ENCODE data around the gene THSD4. TPM values are rescaled to one million over a fixed set of nuclear protein-coding genes. Genes with fewer than 3 reads are reported as not detected.

The THSD4 gene
- total RNA-seq, 4 donors from 2014 or later = 10.7 to 59.5 (median 49.0) TPM

DNA sequence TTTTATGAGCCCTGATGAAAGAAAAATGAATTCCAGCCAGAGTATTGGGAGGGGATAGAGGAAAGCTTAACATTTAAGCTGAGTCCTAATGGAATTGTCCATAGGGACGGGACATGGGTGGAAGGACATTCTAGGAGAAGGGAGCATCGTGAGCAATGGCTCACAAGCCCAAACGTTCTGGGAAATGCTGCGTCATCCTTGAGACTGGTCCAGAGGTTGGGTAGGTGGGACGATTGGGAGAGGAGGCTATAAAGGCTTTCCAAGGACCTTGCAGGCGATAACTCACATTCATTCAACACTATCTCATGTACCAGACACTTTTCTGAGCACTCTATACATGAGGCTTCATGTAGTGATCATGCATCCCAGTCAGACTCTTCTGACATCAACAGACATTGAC is 237.5 kb downstream of the THSD4 start:
- DNase-seq = no peak
- Histone ChIP-seq H3K27me3 (no peaks in the 10 kb centered on the region), H3K36me3 (no peaks in the 10 kb centered on the region), H3K4me3 (no peak overlapping the region), H3K4me1 (no peaks in the 10 kb centered on the region), H3K9me3 (no peaks in the 10 kb centered on the region), H3K27ac (no peak overlapping the region)
- TF ChIP-seq, protein P1, sequence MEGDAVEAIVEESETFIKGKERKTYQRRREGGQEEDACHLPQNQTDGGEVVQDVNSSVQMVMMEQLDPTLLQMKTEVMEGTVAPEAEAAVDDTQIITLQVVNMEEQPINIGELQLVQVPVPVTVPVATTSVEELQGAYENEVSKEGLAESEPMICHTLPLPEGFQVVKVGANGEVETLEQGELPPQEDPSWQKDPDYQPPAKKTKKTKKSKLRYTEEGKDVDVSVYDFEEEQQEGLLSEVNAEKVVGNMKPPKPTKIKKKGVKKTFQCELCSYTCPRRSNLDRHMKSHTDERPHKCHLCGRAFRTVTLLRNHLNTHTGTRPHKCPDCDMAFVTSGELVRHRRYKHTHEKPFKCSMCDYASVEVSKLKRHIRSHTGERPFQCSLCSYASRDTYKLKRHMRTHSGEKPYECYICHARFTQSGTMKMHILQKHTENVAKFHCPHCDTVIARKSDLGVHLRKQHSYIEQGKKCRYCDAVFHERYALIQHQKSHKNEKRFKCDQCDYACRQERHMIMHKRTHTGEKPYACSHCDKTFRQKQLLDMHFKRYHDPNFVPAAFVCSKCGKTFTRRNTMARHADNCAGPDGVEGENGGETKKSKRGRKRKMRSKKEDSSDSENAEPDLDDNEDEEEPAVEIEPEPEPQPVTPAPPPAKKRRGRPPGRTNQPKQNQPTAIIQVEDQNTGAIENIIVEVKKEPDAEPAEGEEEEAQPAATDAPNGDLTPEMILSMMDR (IDR thresholded peaks at IDR 0.05) = no peak

DNA sequence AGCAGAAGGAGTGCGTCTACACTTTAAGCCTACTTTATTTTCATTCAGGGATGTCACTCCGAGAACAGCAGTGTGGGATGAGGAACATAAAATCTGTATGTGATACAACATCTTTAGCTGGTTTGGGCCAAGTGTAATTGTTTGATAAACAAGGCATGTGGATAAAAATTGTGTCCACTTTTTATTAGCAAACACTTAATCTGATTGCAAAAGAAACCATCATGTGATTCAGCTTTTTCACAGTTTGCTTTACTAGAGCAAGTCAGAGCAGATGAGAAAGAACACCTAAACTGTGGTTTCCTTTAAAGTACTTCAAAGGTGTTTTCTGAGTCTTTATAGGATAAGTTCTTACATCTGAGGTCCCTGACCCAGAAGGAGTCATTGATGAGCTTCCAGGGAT is 237.9 kb downstream of the THSD4 start:
- Histone ChIP-seq H3K27ac (no peak overlapping the region), H3K9me3 (no peaks in the 10 kb centered on the region), H3K36me3 (no peaks in the 10 kb centered on the region), H3K4me3 (no peak overlapping the region), H3K4me1 (no peaks in the 10 kb centered on the region), H3K27me3 (no peaks in the 10 kb centered on the region)
- TF ChIP-seq, protein P1 (IDR thresholded peaks at IDR 0.05) = no peak
- TF ChIP-seq POLR2A (IDR thresholded peaks at IDR 0.05) = no peak
- DNase-seq = no peak

DNA sequence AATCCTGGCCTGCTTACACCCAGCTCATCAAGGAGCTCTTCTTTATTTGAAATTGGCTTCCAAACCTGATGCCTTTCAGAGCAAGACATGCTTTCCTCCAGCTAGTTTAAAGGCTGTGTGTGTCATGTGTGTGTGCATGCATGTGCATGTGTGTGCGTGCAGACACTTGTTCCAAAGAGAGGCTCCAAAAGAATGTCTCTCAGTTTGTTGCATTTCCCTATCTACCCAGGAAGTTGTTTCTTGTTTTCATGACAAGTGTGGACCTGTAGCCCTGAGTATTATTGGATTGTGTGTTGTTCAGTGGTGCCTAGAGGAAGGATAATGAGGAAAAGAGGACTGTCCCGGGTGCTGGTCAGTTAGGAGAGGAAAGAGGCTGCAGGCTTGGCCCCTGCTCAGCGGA is 240.0 kb downstream of the THSD4 start:
- Histone ChIP-seq H3K36me3 (no peaks in the 10 kb centered on the region), H3K27me3 (no peaks in the 10 kb centered on the region), H3K27ac (no peak overlapping the region), H3K4me3 (no peak overlapping the region), H3K4me1 (no peaks in the 10 kb centered on the region), H3K9me3 (no peaks in the 10 kb centered on the region)
- TF ChIP-seq, protein P1 (IDR thresholded peaks at IDR 0.05) = no peak
- TF ChIP-seq POLR2A (IDR thresholded peaks at IDR 0.05) = no peak
- no peak for DNase-seq

DNA sequence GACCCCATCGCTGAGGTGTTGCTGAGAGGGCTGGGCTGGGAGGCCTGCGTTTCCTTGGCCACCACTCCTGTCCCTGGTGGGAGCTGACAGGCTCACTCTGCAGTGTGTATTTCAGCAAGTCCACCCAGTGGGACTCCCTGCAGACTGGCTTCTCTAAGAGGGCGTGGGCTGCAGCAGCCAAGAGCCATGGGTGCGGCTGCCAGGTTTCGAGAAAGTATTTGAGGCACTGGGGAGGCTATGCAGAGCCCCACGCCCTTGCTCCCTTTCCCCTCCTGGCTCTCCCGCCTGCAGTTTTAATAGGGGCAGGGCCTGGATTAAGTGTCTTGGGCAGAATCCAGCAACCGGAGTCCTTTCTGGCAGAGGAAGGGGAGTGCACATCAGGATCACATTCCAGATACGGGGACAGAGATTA is 242.1 kb downstream of the THSD4 start:
- no peaks in the 10 kb centered on the region for H3K4me1 ChIP-seq
- H3K36me3 ChIP-seq = no peaks in the 10 kb centered on the region
- TF ChIP-seq POLR2A (IDR thresholded peaks at IDR 0.05) = no peak
- TF ChIP-seq, protein P1 (IDR thresholded peaks at IDR 0.05) = no peak
- no peaks in the 10 kb centered on the region for H3K27me3 ChIP-seq
- no peaks in the 10 kb centered on the region for H3K9me3 ChIP-seq
- H3K27ac ChIP-seq = no peak overlapping the region
- no peak for DNase-seq
- no peak overlapping the region for H3K4me3 ChIP-seq

DNA sequence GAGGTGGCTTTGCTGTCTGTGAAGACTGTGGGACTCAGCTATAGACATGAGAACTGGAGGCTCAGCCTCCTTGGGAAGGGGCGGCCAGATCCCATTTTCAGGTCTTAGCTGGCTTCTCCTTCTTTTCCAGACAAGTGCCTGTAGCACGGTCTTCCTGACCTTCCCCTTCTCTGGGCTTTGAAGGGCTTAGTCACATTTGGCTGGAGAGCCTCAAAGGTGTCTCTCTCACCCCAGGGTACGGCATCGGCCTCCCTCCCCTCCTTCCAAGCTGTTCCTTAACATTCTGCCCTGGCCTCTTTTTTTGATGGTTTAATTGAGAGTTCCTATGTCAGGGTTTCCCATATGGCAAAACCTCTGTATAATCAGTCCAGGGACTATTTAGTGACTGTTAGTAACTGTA is 242.7 kb downstream of the THSD4 start:
- no peak for DNase-seq

More for the DNA sequence above, 242.7 kb downstream of the THSD4 start:
- no peak for TF ChIP-seq POLR2A (IDR thresholded peaks at IDR 0.05)
- TF ChIP-seq, protein P1 (IDR thresholded peaks at IDR 0.05) = no peak
- Histone ChIP-seq H3K36me3 (no peaks in the 10 kb centered on the region), H3K27me3 (no peaks in the 10 kb centered on the region), H3K9me3 (no peaks in the 10 kb centered on the region), H3K4me3 (no peak overlapping the region), H3K4me1 (no peaks in the 10 kb centered on the region), H3K27ac (no peak overlapping the region)
